Measurements from ENCODE around the gene TICAM1. TPM values are rescaled to one million over a fixed set of nuclear protein-coding genes. Genes with fewer than 3 reads are reported as not detected.

The TICAM1 gene
- total and polyA plus RNA-seq, 10 of the 15 experiments (the other 5 are each of a cell fraction or from before 2014, with no cell fraction given) = 0.31 to 31.1 (median 5.3) TPM

- H3K9ac ChIP-seq (ENCODE audit: control insufficient read depth, insufficient read depth, low read length) = no peak overlapping the region
- no peak for TF ChIP-seq SMARCA5 (IDR thresholded peaks at IDR 0.05)
- TF ChIP-seq NRF1 (conservative IDR thresholded peaks at IDR 0.05; ENCODE audit: low read depth, low read length) = no peak
- TF ChIP-seq ZBED1 (IDR thresholded peaks at IDR 0.05; ENCODE audit: borderline replicate concordance) = no peak
- no peak for TF ChIP-seq RAD51 (IDR thresholded peaks at IDR 0.05)
- TF ChIP-seq ZBTB11 (CRISPR knock-in tag; IDR thresholded peaks at IDR 0.05) = no peak
- TF ChIP-seq GABPA (IDR thresholded peaks at IDR 0.05; ENCODE audit: low read depth) = no peak
- no peak for TF ChIP-seq RB1 (IDR thresholded peaks at IDR 0.05; ENCODE audit: borderline replicate concordance)
- TF ChIP-seq, protein P1, sequence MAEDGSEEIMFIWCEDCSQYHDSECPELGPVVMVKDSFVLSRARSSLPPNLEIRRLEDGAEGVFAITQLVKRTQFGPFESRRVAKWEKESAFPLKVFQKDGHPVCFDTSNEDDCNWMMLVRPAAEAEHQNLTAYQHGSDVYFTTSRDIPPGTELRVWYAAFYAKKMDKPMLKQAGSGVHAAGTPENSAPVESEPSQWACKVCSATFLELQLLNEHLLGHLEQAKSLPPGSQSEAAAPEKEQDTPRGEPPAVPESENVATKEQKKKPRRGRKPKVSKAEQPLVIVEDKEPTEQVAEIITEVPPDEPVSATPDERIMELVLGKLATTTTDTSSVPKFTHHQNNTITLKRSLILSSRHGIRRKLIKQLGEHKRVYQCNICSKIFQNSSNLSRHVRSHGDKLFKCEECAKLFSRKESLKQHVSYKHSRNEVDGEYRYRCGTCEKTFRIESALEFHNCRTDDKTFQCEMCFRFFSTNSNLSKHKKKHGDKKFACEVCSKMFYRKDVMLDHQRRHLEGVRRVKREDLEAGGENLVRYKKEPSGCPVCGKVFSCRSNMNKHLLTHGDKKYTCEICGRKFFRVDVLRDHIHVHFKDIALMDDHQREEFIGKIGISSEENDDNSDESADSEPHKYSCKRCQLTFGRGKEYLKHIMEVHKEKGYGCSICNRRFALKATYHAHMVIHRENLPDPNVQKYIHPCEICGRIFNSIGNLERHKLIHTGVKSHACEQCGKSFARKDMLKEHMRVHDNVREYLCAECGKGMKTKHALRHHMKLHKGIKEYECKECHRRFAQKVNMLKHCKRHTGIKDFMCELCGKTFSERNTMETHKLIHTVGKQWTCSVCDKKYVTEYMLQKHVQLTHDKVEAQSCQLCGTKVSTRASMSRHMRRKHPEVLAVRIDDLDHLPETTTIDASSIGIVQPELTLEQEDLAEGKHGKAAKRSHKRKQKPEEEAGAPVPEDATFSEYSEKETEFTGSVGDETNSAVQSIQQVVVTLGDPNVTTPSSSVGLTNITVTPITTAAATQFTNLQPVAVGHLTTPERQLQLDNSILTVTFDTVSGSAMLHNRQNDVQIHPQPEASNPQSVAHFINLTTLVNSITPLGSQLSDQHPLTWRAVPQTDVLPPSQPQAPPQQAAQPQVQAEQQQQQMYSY (CRISPR knock-in tag; IDR thresholded peaks at IDR 0.05) = no peak
- no peak for TF ChIP-seq ZBTB40 (IDR thresholded peaks at IDR 0.05; ENCODE audit: borderline replicate concordance)
- TF ChIP-seq RAD21 (IDR thresholded peaks at IDR 0.05; ENCODE audit: insufficient read depth, low read depth, low read length) = no peak
- TF ChIP-seq ZNF207 (IDR thresholded peaks at IDR 0.05; ENCODE audit: borderline replicate concordance) = no peak
- TF ChIP-seq STAT1 (conservative IDR thresholded peaks at IDR 0.05) = no peak
Observed at GRCh38 chr19:4839192-4839591, 7.7 kb upstream of the TICAM1 start.

More at GRCh38 chr19:4839192-4839591, 7.7 kb upstream of the TICAM1 start:
- no peak for ATAC-seq
- no TSS peak for BruUV-seq (replicated peaks)
- H3K4me1 ChIP-seq (ENCODE audit: control insufficient read depth, insufficient read depth, low read length) = peaks cover 28% of the 10 kb centered on the region
- SMC1A ChIA-PET (ENCODE audit: uncharacterized antibody, unreplicated experiment) = interaction anchor here (2.0 kb wide), 1 partner anchor 26 kb away, joined by 12 read pairs; no protein-coding TSS in a partner anchor
- POLR2A ChIA-PET = no interaction called here
- no peak for FAIRE-seq
- H3K9me3 ChIP-seq (replicated peaks; ENCODE audit: control insufficient read depth, insufficient read depth, low read length) = no peaks in the 10 kb centered on the region
- RAD21 ChIA-PET (ENCODE audit: unreplicated experiment) = interaction anchor here (1.2 to 1.3 kb wide), 2 partner anchors 9 to 30 kb away, joined by 3 read pairs; no protein-coding TSS in a partner anchor
- H3K4me2 ChIP-seq (ENCODE audit: control insufficient read depth, insufficient read depth) = no peak overlapping the region
- in situ Hi-C loops (cut with MboI) = no loop called here
- H4K20me1 ChIP-seq (ENCODE audit: control insufficient read depth, insufficient read depth) = no peaks in the 10 kb centered on the region
- H3K4me3 ChIP-seq = no peak overlapping the region
- no peak for DNase-seq (ENCODE audit: low read depth, low spot score)
- H3K36me3 ChIP-seq (ENCODE audit: control insufficient read depth in 2 of 2, insufficient read depth in 2 of 2, low read length in 1 of 2) = peaks cover 5 to 15% of the 10 kb centered on the region in 2 experiments; a peak in 3 of 4 replicates
- 98% methylated on average over 17 of the region's 17 CpGs for WGBS (ENCODE audit: insufficient coverage, insufficient replicate concordance, low lambda C conversion rate, missing lambda C conversion rate)
- H3K79me2 ChIP-seq (ENCODE audit: control insufficient read depth, insufficient read depth, low read length) = no peaks in the 10 kb centered on the region
- H3K27ac ChIP-seq (ENCODE audit: control insufficient read depth, insufficient read depth) = no peak overlapping the region
- no peak overlapping the region for H2AFZ ChIP-seq (ENCODE audit: control insufficient read depth, low read depth, low read length)
- intact Hi-C loops (cut with micrococcal nuclease; ENCODE audit: unreplicated experiment) = no loop called here
- CTCF ChIA-PET = interaction anchor here (1.9 to 4.6 kb wide), 3 partner anchors 10 to 29 kb away, joined by 9 to 30 read pairs (median 17); no protein-coding TSS in a partner anchor
- no peaks in the 10 kb centered on the region for H3K27me3 ChIP-seq (replicated peaks in 1 of 2; ENCODE audit: control insufficient read depth in 2 of 2, insufficient read depth in 2 of 2, low read length in 1 of 2)
